ENCODE results near the gene BACE1. TPM values are rescaled to one million over a fixed set of nuclear protein-coding genes. Genes with fewer than 3 reads are reported as not detected.
"Not testable (repeated sequence)": the region's sequence is repeated elsewhere in the genome, so short reads cannot be mapped to it uniquely, and the experiment has no call there.

The BACE1 gene
- total RNA-seq, 1 donor from 2014 or later: 17.2 TPM

GRCh38 chr11:117269856-117270255, 46.2 kb downstream of the BACE1 start:
- Histone ChIP-seq H3K36me3 (ENCODE audit: control insufficient read depth, insufficient read depth, low read length) (no peaks in the 10 kb centered on the region), H3K27me3 (ENCODE audit: control insufficient read depth, insufficient read depth, low read length) (no peaks in the 10 kb centered on the region), H3K4me3 (ENCODE audit: low read depth, low read length) (no peak overlapping the region)
- no peak for TF ChIP-seq CTCF (IDR thresholded peaks at IDR 0.05; ENCODE audit: insufficient read depth, low read length, poor library complexity, severe bottlenecking)
- no peak for DNase-seq (ENCODE audit: low read depth)

GRCh38 chr11:117265745-117266144, 50.3 kb downstream of the BACE1 start:
- TF ChIP-seq CTCF (IDR thresholded peaks at IDR 0.05; ENCODE audit: insufficient read depth, low read length, poor library complexity, severe bottlenecking): no peak
- DNase-seq (ENCODE audit: low read depth): no peak
- Histone ChIP-seq H3K4me3 (ENCODE audit: low read depth, low read length) (no peak overlapping the region), H3K36me3 (ENCODE audit: control insufficient read depth, insufficient read depth, low read length) (no peaks in the 10 kb centered on the region), H3K27me3 (ENCODE audit: control insufficient read depth, insufficient read depth, low read length) (no peaks in the 10 kb centered on the region)

- H3K27me3 ChIP-seq (ENCODE audit: control insufficient read depth, insufficient read depth, low read length); H3K36me3 ChIP-seq (ENCODE audit: control insufficient read depth, insufficient read depth, low read length); H3K4me3 ChIP-seq (ENCODE audit: low read depth, low read length); DNase-seq (ENCODE audit: low read depth): not testable (repeated sequence)
Measured at GRCh38 chr11:117264624-117265323, 51.3 kb downstream of the BACE1 start.

- no peak for DNase-seq (ENCODE audit: low read depth)
- Histone ChIP-seq H3K36me3 (ENCODE audit: control insufficient read depth, insufficient read depth, low read length) (no peaks in the 10 kb centered on the region), H3K27me3 (ENCODE audit: control insufficient read depth, insufficient read depth, low read length) (no peaks in the 10 kb centered on the region), H3K4me3 (ENCODE audit: low read depth, low read length) (no peak overlapping the region)
- TF ChIP-seq CTCF (IDR thresholded peaks at IDR 0.05; ENCODE audit: insufficient read depth, low read length, poor library complexity, severe bottlenecking): no peak
Measured at GRCh38 chr11:117259417-117259816, 56.6 kb downstream of the BACE1 start.

GRCh38 chr11:117258576-117258975, 57.5 kb downstream of the BACE1 start:
- Histone ChIP-seq H3K4me3 (ENCODE audit: low read depth, low read length) (no peak overlapping the region), H3K27me3 (ENCODE audit: control insufficient read depth, insufficient read depth, low read length) (no peaks in the 10 kb centered on the region), H3K36me3 (ENCODE audit: control insufficient read depth, insufficient read depth, low read length) (no peaks in the 10 kb centered on the region)
- no peak for TF ChIP-seq CTCF (IDR thresholded peaks at IDR 0.05; ENCODE audit: insufficient read depth, low read length, poor library complexity, severe bottlenecking)
- DNase-seq (ENCODE audit: low read depth): no peak

GRCh38 chr11:117256573-117256972, 59.5 kb downstream of the BACE1 start:
- no peaks in the 10 kb centered on the region for H3K27me3 ChIP-seq (ENCODE audit: control insufficient read depth, insufficient read depth, low read length)
- DNase-seq (ENCODE audit: low read depth): no peak
- no peaks in the 10 kb centered on the region for H3K36me3 ChIP-seq (ENCODE audit: control insufficient read depth, insufficient read depth, low read length)
- TF ChIP-seq CTCF (IDR thresholded peaks at IDR 0.05; ENCODE audit: insufficient read depth, low read length, poor library complexity, severe bottlenecking): no peak
- H3K4me3 ChIP-seq (ENCODE audit: low read depth, low read length): no peak overlapping the region

Measured in kidney epithelial cell (primary cell).